ENCODE results near the gene FGF14. TPM values are rescaled to one million over a fixed set of nuclear protein-coding genes. Genes with fewer than 3 reads are reported as not detected.
"Not testable (repeated sequence)": the region's sequence is repeated elsewhere in the genome, so short reads cannot be mapped to it uniquely, and the experiment has no call there.

The FGF14 gene
- total and polyA plus RNA-seq, 2 of the 4 experiments (the other 2 are of a cell fraction), result under 0.01 TPM; not detected in 1

- 84% methylated on average over 3 of the region's 5 CpGs; no CpG with 5 or more reads in 1 of the 2 experiments for WGBS, 2 experiments (ENCODE audit: extremely low coverage in 2 of 2, insufficient read length in 1 of 2)
- BruUV-seq (replicated peaks); H2BK120ac ChIP-seq (ENCODE audit: low read depth, low read length); H2AK5ac ChIP-seq (ENCODE audit: low read depth, low read length); H3K9me3 ChIP-seq (ENCODE audit: control insufficient read depth, insufficient read depth, low read length); H3K79me1 ChIP-seq (ENCODE audit: low read depth in 1 of 2, low read length in 2 of 2); H3K27me3 ChIP-seq (ENCODE audit: control insufficient read depth, insufficient read depth, low read length); H2BK5ac ChIP-seq (ENCODE audit: low read depth, low read length, poor library complexity, severe bottlenecking); H4K8ac ChIP-seq (ENCODE audit: low read depth in 2 of 2, low read length in 2 of 2); H2AFZ ChIP-seq (replicated peaks; ENCODE audit: low read length, poor library complexity); H3K4me3 ChIP-seq (ENCODE audit: insufficient read depth, low read depth, low read length); ATAC-seq (ENCODE audit: low read depth); H4K91ac ChIP-seq (ENCODE audit: insufficient read depth, low read depth, low read length); H3K23ac ChIP-seq (ENCODE audit: low read depth, low read length); H3K4me2 ChIP-seq (ENCODE audit: low read depth, low read length); POLR2A ChIA-PET (ENCODE audit: unreplicated experiment); H2BK15ac ChIP-seq (ENCODE audit: low read depth, low read length); H3K4me1 ChIP-seq (ENCODE audit: control insufficient read depth, insufficient read depth, low read length); H3K9me1 ChIP-seq (ENCODE audit: insufficient read depth, low read length); H4K20me1 ChIP-seq (ENCODE audit: insufficient read depth, low read length); H3K14ac ChIP-seq (replicated peaks; ENCODE audit: low read depth, low read length); in situ Hi-C loops (cut with MboI; ENCODE audit: low sequenced_read_pairs); H2AK9ac ChIP-seq (replicated peaks; ENCODE audit: low read depth, low read length, poor library complexity); dilution Hi-C loops (cut with HindIII; ENCODE audit: low sequenced_read_pairs, unreplicated experiment); H3K27ac ChIP-seq (ENCODE audit: insufficient read depth, low read length); H3K4ac ChIP-seq (ENCODE audit: low read depth, low read length); H3K18ac ChIP-seq (ENCODE audit: low read depth, low read length); H3K56ac ChIP-seq (ENCODE audit: extremely low read depth, insufficient read depth, low read length); H3K36me3 ChIP-seq (ENCODE audit: control insufficient read depth, insufficient read depth, low read length); H4K5ac ChIP-seq (ENCODE audit: low read depth, low read length); H3K9ac ChIP-seq (ENCODE audit: low read depth, low read length); intact Hi-C loops (cut with micrococcal nuclease); DNase-seq; H2BK20ac ChIP-seq (ENCODE audit: low read depth, low read length); CTCF ChIA-PET: not testable (repeated sequence)
These were observed 390.4 kb downstream of the FGF14 start for GRCh38 chr13:102011455-102011854.

Data from IMR-90 (cell line).